HG03442 (cell line): ENCODE results near the gene EYS.

ENCODE experiments used
- ATAC-seq: cut with Tn5 transposase; IDR thresholded peaks from one replicate; pipeline ENCODE4 v1.9.1; 2021; ENCODE audit warnings: mild to moderate bottlenecking, moderate library complexity; ENCODE audit not compliant: unreplicated experiment

The EYS gene

GRCh38 chr6:64213697-64214096 lies 1493.3 kb downstream of the EYS start:
- ATAC-seq, result no peak

GRCh38 chr6:64197246-64197645 lies 1509.8 kb downstream of the EYS start:
- no peak for ATAC-seq

- no peak for ATAC-seq
Measured at GRCh38 chr6:64186592-64186991, 1520.4 kb downstream of the EYS start.

GRCh38 chr6:64185621-64186020 lies 1521.4 kb downstream of the EYS start:
- ATAC-seq, result no peak

- ATAC-seq, result no peak
Measured at GRCh38 chr6:64175296-64175695, 1531.7 kb downstream of the EYS start.

GRCh38 chr6:64170316-64170715 lies 1536.7 kb downstream of the EYS start:
- ATAC-seq, result no peak

GRCh38 chr6:64160486-64160885 lies 1546.5 kb downstream of the EYS start:
- ATAC-seq, result no peak

- no peak for ATAC-seq
Measured at GRCh38 chr6:64155063-64155462, 1552.0 kb downstream of the EYS start.

GRCh38 chr6:64146876-64147275 lies 1560.2 kb downstream of the EYS start:
- ATAC-seq, result no peak

- ATAC-seq, result no peak
Measured at GRCh38 chr6:64146094-64146493, 1560.9 kb downstream of the EYS start.

- no peak for ATAC-seq
Measured at GRCh38 chr6:64145658-64146057, 1561.4 kb downstream of the EYS start.

- no peak for ATAC-seq
Measured at GRCh38 chr6:64143101-64143500, 1563.9 kb downstream of the EYS start.

GRCh38 chr6:64141680-64142079 lies 1565.3 kb downstream of the EYS start:
- no peak for ATAC-seq

- no peak for ATAC-seq
Measured at GRCh38 chr6:64128301-64129024, 1578.6 kb downstream of the EYS start.

GRCh38 chr6:64123761-64124633 lies 1583.0 kb downstream of the EYS start:
- no peak for ATAC-seq

- ATAC-seq, result no peak
Measured at GRCh38 chr6:64122712-64123375, 1584.2 kb downstream of the EYS start.

GRCh38 chr6:64121011-64121565 lies 1585.9 kb downstream of the EYS start:
- ATAC-seq, result no peak

- no peak for ATAC-seq
Measured at GRCh38 chr6:64113704-64114103, 1593.3 kb downstream of the EYS start.

- no peak for ATAC-seq
Measured at GRCh38 chr6:64104051-64104450, 1603.0 kb downstream of the EYS start.

- ATAC-seq, result no peak
Measured at GRCh38 chr6:64103480-64103879, 1603.5 kb downstream of the EYS start.

- ATAC-seq, result no peak
Measured at GRCh38 chr6:64100702-64101303, 1606.2 kb downstream of the EYS start.
